HG02981 (cell line): Measurements from ENCODE around the gene RSU1.

Source experiments
- ATAC-seq: cut with Tn5 transposase; IDR thresholded peaks from one replicate; pipeline ENCODE4 v1.9.1; 2021; ENCODE audit warnings: mild to moderate bottlenecking, moderate library complexity; ENCODE audit not compliant: unreplicated experiment

RSU1 gene

DNA sequence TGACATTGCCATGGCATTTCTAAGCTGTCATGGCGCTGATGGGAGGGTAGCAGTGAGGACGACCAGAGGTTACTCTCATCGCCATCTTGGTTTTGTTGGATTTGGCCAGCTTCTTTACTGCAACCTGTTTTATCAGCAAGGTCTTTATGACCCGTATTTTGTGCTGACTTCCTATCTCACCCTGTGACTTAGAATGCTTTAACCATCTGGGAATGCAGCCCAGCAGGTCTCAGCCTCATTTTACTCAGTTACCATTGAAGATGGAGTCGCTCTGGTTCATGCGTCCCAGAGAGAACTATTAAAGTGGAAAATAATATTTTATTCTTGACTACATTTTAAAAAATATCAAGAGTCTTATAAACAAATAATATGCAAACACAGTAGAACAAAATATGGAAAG, 131.7 kb downstream of the RSU1 start:
- no peak for ATAC-seq

DNA sequence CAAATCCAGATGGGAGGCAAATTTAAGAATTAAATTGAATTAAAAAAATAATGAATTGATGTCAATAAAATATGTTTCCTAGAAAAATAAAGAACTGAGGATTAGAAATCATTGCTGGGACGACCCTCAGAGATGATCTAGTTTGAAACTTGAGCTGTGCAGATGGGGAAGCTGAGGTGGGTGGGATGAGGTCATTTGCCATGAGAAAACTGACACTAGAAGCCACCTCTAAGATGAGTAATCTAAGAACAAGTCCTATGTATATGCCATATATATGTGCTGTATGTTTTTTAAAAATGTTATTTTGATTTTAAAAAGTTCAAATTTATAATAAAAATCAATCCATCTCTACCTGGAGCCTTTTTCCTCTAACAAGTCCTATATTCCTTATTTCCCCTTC, 135.7 kb downstream of the RSU1 start:
- no peak for ATAC-seq

DNA sequence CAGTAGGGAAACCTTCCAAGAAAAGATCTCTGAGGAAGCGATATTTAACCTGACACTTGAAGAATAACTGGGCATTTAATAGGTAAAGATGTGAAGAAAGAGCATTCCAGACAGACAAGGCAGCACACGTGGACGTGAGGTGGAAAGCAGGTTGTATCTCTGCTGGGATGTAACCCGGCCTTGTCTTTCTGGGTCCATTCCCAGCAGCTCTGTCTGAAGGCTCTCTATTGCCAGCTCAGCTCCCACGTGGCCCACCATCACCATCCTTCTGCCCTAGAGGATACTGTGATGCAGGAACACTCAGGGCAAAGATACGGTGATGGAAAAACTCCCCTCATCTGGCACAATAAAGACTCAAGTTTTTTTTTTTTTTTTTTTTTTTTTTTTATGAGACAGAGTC, 137.7 kb downstream of the RSU1 start:
- no peak for ATAC-seq

DNA sequence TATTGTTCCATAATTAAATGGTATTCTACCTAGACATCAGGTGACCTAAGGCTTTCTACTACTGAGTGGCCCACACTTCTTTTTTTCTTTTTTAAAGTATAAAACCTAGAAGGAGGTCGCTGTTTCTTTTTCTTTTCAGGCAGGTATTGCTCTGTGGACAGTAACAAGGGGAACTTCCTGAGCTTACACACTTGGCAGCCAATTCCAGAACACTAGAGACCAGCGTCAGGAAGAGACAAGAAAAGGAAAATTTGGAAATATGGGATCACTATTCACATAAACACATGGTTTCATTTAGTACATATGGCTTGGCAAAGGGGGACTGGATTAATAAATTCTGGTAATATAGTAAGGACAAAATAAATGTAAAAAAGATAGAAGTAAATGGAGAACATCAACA, 141.9 kb downstream of the RSU1 start:
- no peak for ATAC-seq

DNA sequence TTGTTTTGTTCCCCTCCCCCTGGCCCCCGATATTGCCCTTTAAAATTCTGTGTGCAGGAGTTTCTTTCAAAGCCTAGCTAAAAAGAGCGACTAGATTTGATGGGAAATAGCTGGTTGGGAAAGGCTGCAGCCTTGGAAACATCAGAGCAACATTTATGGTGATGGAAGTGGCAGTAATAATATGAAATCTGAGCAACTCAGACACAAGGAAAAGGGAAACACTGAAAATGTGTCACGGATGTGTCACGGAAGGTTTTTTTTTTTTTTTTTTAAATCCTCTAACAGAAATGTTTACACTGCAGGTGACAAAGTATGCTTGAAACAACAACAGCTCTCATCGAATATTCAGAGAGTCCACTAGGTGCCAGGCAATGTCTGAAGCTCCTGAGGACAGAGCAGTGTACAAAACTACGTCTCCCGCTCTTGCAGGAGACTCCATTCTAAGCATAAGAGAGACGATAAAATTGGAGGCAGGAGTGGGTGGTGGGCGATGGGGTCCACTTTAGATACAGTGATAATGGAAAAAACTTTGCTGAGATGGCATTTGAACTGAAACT, 143.0 kb downstream of the RSU1 start:
- no peak for ATAC-seq

DNA sequence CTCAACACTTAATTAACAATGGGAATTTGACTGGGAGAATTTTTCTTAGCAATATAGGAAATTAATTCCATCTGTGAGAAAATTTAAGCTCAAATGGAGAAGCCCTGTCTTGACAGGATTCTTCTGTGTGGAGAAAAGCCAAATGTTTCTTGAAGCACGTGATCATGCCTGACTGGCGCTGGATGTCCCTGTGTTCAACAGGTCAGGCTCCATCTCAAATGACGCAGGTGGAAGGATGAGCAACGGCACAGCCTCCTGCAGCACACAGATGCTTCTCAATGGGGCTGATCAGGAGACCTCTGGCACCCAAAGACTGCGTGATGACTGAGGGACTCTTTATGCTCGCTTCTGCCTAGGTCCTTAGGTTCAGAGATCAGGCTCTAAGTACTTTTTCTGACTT, 143.8 kb downstream of the RSU1 start:
- no peak for ATAC-seq

DNA sequence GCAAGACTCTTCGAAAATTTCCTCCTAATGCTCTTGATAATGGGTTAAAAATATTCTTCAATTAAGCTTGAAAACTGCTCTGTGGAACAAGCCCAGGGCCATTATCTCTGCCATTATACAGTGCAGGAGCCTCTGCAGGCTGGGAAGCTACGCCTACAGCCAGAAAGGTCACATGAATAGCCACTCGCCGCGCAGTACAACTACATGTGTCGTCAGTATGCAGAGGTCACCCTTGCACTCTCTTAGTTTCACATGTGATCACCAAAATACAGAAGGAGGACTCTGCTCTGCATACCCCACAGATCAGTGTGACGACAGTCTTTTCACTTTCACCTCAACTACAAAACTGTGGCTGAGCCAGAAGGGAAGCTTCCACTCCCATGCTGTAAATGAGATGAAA, 153.8 kb downstream of the RSU1 start:
- no peak for ATAC-seq

DNA sequence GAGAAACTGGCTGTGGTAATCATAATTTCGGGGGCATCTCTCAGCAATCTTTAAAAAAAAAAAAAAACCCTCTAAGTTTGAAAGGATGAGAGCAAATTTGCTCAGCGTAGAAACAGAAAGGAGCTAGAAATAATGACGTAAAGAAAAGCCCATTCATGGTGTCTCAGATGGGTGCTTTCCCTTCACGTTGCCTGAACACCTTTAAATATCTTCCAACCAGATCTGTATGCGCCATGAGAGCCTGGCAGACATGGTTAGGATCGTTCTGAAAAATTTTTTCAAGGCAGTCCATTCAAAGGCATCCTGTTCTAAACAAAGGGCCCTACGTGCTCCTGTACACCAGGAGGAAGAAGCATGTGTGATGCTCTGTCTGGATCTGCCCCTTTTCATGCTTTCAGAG, 154.3 kb downstream of the RSU1 start:
- no peak for ATAC-seq

DNA sequence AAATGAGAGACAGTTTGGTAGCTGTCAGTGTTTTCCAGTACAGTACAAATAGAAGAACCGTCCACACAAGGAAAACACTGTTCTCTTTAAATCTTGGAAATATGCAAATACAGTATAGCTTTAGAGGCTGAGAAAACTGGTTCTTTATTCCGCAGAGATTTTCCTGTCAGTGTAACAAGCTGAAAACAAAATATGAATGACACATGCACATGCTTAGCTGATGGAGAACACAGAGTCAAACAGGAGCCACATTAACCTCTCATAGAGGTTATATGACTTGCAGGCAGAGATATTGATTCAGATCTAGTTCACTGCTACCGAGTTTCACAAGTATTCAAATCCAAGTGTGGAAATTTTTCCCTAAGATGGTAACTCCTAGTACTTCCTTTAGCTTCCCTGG, 160.3 kb downstream of the RSU1 start:
- ATAC-seq: no peak

DNA sequence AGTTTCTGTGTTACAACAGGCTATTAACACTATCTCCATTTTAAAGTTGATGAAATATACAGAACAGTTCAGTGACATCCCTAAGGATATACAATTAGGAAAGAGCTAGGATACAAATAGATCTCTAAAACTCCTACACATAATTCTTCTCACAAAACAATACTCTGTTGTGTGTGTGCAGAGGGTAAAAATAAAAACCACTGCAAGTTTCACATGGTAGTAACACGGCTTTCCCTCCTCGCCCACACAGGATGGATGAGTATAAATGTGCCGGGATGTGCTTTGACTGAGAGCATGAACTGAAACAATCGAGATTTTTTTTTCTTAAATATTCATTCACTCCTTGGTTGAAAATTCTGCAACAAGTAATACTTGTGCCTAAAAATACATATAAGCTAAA, 164.0 kb downstream of the RSU1 start:
- no peak for ATAC-seq

DNA sequence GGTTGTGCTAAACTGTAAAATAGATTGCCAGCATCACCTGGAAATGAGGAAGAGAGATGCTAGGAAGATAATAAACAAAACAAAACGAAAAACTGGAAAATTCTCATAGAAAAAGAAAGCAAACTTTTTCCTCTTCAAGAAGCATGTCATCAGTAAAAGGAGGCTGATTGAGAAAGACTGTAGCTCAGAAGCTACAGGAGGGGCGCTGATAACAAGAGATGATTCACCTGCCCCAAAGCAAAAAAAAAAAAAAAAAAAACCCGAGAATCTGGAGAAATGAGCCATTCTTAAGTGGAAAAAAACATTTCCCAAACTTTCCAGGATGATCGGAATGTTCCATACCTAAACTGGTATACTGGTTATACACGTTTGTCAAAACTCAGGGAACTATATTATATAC, 165.1 kb downstream of the RSU1 start:
- no peak for ATAC-seq

DNA sequence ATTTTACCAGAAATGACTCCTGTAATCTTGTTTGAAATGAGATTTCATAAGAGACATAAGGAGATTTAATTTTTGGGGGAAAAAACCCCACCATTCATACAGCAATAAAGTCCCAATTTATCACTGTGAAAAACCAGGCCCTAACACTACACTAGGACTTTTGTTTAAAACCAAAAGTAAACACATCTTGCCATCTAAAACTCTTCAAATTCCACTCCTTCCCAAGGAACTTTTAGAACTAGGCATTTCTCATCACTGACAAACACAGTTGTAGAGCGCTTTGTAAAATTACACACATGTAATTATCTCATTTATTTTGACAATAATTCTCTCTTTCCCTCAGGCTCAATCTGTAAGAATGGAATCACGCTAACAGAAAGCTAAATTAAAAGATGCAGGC, 167.5 kb downstream of the RSU1 start:
- no peak for ATAC-seq

DNA sequence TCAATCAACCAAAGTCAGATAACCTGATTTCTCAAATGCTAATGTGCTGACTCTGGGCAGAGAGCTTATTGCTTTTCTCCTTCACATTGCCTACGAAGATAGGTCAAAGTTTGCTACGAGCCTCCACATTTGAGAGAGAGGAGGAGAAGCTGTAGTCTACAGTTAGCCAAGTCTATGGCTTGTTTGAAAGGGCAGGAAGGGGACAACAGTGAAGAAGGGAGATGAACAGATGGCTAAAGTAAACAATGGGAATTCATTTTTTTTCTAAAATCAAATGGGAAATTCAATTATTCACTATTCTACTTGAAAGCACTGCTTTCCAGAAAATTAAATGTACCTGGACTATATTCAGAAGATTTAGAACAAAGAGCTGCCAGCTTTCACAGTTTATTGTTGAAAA, 168.9 kb downstream of the RSU1 start:
- no peak for ATAC-seq

DNA sequence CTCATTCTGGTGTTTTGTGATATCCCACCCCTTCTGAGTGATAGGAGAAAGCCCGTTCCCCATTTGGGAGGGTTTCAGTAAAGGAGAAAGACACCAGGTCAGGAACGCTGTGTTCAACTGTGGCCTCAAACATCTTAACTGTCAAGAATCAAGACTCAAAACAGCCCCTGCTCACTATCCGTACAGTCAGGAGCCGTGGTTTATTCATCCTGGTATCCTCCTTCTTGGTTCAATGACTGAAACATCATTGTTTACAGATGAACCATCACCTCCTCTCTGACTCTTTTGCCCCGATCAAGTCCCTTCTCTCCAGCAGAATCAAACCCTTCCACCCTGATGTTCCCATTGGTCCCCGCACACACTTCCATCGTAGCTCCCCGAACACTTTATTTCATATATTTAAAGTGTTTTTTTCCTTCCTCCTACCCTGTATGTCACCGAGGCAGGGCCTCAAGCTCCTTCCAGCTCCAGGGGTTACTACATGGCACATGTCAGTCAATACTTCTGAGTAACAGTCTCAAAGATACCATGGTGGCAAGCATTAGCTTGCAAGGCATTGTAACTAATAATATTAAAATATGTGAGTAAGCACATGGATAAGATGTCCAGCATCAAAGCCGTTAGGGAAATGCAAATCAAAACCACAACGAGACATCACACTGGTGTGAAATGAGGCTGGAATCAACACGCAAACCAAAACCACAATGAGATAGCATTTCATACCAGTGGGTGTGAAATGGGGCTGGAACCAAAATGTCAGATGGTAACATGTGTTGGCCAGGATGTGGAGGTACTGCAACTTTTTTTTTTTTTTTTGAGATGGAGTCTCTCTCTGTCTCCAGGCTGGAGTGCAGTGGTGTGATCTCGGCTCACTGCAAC, 170.8 kb downstream of the RSU1 start:
- no peak for ATAC-seq

DNA sequence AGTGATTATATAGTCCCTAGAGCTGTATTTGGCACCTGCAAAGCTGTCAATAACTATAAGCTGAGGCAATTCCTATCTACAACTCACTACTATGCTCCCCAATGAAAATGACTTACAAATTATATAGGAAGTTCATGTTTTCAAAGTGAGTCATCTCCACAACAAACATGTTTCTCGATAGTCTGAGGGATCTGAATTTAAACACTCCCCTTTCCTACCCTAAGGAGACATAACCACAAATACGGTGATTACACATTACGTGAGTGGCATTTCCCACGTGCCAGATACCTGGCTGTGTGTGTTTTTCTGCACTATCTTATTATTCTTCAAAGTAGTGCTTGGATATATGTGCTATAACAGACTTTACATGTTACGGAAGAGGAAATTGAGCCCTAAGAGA, 173.1 kb downstream of the RSU1 start:
- no peak for ATAC-seq

DNA sequence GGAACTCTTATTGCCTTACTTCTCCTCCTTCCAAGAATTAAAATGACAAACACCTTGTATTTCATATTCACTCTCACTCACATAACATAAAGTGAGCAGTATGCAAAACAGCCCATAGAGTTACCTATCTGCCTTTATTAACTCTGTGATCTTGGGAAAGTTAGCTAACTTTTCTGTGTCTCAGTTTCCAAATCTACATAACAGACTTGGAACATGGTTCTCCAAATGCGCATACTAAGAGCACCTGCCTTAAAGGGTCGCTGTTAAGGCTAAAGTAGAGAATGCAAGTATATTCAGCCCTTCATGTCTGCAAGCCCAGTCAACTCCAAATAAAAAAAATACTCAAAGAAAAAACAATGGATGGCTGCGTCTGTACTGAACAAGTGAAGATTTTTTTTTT, 173.7 kb downstream of the RSU1 start:
- ATAC-seq: no peak

DNA sequence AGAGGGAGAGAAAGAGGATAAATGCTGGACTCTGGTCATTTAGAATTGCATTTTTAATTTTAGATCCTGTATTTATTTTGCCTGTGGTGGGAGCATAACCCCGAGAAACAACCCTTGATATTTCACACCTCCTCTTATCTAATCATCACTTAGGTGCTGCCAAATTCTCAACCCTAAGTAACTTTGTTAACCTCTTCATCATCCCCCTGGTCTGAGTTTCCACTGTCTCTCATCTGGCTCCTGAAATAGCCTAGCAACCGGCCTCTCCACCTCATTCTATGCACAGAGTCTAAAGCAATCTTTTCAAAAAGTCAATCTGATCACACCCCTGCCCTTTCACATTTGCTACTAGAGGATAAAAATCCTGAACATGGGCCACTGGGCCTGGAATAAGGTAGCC, 177.1 kb downstream of the RSU1 start:
- ATAC-seq: no peak

DNA sequence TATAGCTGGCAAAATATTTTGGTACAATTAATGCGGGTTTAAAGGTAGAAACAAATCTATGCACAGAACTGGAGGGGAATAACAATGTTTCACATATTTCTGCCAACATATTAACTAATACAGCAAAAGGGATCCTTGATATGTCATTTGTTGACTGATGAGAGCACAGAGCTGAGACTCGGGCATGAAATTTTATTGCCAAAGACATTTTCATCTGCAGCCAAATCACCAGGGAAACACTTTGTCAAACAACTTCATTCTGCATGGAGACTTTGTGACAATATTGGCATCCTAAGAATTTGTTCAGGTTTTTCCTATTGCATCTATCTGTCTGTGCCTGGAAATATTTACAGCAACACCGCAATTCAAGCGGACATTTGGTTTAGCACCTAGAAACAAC, 177.8 kb downstream of the RSU1 start:
- no peak for ATAC-seq

DNA sequence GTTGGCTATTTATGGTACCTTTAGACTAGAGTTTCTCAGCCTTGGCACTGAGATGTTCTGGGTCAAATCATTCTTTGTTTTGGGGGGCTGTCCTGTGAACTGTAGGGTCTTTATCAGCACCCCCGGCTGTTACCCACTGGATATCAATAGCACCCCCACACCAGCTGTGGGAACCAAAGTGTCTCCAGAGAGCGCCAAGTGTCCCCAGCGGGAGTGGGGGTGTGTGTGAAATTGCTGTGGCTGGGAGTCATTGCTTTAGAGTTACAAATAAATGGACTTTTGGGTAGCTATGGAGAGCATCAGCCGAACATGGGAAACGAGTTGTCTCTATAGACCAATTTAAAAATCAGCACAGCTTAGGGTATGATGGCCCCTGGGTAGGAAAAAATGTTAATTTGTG, 184.2 kb downstream of the RSU1 start:
- no peak for ATAC-seq

DNA sequence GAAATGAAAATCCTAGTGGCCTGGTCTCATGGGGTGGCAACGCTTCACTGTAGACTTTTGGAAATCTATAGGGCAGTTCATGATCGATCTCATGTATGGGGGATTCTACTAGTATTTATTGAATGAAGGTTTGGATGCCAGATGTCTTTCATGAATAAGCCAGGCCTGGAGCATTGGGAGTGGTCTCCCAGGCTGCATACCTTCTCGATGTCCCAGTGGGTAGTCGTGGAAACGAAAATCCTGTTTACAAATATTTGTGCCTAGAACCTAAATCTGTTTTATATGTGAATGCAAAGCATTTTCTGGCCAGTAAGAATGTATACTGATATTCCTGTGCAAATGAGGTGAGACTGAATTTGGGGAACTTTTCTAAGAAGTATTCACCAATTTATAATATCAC, 190.5 kb downstream of the RSU1 start:
- ATAC-seq: no peak

DNA sequence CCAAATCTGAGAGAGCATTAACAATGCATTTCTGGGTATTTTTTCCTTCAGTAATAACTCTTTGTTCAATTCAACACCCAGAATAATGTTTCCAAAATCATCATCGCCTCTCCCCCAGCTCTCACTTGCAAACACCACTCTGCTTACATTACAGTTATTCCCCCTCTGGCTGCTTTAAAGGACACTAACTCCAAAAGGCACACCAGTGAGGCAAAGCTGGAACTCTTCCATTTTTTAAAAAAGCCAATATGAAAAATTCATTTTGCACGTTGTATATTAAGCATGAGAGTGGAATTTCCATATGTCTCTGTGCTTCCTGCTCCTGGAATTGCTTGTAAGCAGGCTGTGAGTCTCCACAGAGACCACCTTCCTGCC, 204.3 kb downstream of the RSU1 start:
- ATAC-seq: no peak

DNA sequence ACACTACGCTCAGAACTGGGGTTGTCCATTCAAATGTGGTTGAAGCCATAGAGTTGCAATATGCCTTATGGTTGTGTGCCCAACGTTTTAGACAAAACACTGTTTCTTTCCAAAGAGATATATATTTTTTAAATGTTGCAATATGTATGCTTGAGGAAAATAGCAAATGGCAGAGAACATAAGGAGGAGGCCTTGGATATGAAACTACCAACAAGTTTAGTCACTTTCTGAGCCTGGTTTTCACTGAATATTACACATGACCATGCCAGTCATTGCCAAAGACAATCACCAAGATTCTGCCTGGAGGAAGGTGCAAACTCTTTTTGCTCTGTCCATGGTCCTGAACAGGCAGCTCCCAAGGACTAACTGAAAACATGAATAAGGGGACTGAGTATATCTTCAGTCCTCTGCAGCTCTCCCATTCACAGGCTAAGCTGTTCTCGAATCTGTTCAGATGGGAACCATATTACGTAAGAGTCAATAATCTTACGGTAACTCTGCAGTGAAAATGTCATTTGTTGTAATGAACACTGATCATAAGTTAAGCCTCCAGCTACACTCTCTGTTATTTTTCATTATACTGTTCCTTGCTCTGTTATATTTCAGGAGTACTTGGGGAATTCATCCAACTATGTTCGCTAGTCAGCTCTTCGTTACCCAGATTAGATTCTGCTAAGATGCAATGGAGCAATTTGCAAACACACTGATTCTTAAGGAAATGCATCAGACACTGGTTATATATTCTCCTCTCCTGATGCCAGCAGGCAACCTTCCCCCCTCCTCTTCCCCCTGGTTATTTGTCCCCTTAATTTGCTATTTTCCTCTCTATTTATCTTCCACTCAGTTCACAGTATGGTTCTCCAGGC, 204.9 kb downstream of the RSU1 start:
- ATAC-seq: no peak
